Astrocyte of the hippocampus (primary cell): Measurements from ENCODE around the gene RNF224.
"Not testable (repeated sequence)": the region's sequence is repeated elsewhere in the genome, so short reads cannot be mapped to it uniquely, and the experiment has no call there.

Experiments used
- DNase-seq: peaks from one replicate; pipeline ENCODE4 v3.0.0; 2011; ENCODE audit warnings: low read depth, low spot score

Gene RNF224

GRCh38 chr9:137240841-137241489 is 13.7 kb downstream of the RNF224 start, which contains the start of gene TUBB4B:
TSS of gene TUBB4B (plus strand) at chr9:137241287. CDS start at chr9:137241361, 74 bp downstream.
- DNase-seq: peak; percentile 100

- peak; percentile 71 for DNase-seq
Observed at GRCh38 chr9:137241490-137242268, 14.4 kb downstream of the RNF224 start.

- peak; percentile 32 for DNase-seq
Observed at GRCh38 chr9:137242269-137243203, 15.2 kb downstream of the RNF224 start.

GRCh38 chr9:137243266-137243625 is 15.9 kb downstream of the RNF224 start:
- DNase-seq: not testable (repeated sequence)

- DNase-seq: no peak
Observed at GRCh38 chr9:137243626-137244485, 16.6 kb downstream of the RNF224 start.

- DNase-seq: no peak
Observed at GRCh38 chr9:137244486-137245449, 17.5 kb downstream of the RNF224 start.

GRCh38 chr9:137245450-137246421 is 18.4 kb downstream of the RNF224 start:
- no peak for DNase-seq

- no peak for DNase-seq
Observed at GRCh38 chr9:137247135-137247915, 20.0 kb downstream of the RNF224 start.

GRCh38 chr9:137247916-137248175 is 20.5 kb downstream of the RNF224 start:
- DNase-seq: no peak

- DNase-seq: no peak
Observed at GRCh38 chr9:137250329-137251193, 23.3 kb downstream of the RNF224 start.

- DNase-seq: peak; percentile 43
Observed at GRCh38 chr9:137251194-137251461, 23.8 kb downstream of the RNF224 start, which contains the start of gene STPG3. TSS of gene STPG3 (plus strand) at chr9:137251286. CDS start at chr9:137251287, 1 bp downstream.

- DNase-seq: no peak
Observed at GRCh38 chr9:137251490-137252268, 24.4 kb downstream of the RNF224 start.

- no peak for DNase-seq
Observed at GRCh38 chr9:137252555-137253506, 25.5 kb downstream of the RNF224 start.

GRCh38 chr9:137253717-137254623 is 26.7 kb downstream of the RNF224 start:
- peak; percentile 31 for DNase-seq
